OCI-LY3 (cell line): ENCODE data around the gene DIPK1A.

Source experiments
- H2AFZ ChIP-seq: fragments of 200-600, 300-600 bp; shearing (Covaris generic); 2 replicates; pipeline ENCODE4 v1.6.0; 2014; ENCODE audit warnings: antibody characterized with exemption, low read depth, low read length
- H3K27ac ChIP-seq: fragments of 200-600, 300-600 bp; sonication (generic); 2 replicates; pipeline ENCODE4 v1.5.1; 2014; ENCODE audit warnings: mild to moderate bottlenecking, low read length, moderate library complexity, mixed read lengths
- H3K27me3 ChIP-seq: fragments of 200-600, 300-600 bp; sonication (generic); 2 replicates; pipeline ENCODE4 v1.6.1; 2014; ENCODE audit warnings: low read depth, low read length, mixed read lengths
- H3K36me3 ChIP-seq: fragments of 200-600, 300-600 bp; sonication (generic); replicated peaks from 2 replicates; pipeline ENCODE3; 2014; ENCODE audit warnings: low read depth, low read length, mixed read lengths
- H3K4me1 ChIP-seq: fragments of 300-600, 200-600 bp; sonication (generic); 2 replicates; pipeline ENCODE4 v1.6.1; 2014; ENCODE audit warnings: low read length, mixed read lengths
- H3K4me2 ChIP-seq: fragments of 200-600, 300-600 bp; sonication (generic); 2 replicates; pipeline ENCODE4 v1.6.1; 2014; ENCODE audit warnings: low read length, mixed read lengths
- H3K4me3 ChIP-seq: fragments of 300-600, 200-600 bp; sonication (generic); 2 replicates; pipeline ENCODE4 v1.5.1; 2014; ENCODE audit warnings: antibody characterized with exemption, mild to moderate bottlenecking, low read length, moderate library complexity
- H3K79me2 ChIP-seq: fragments of 300-600, 200-600 bp; shearing (Covaris generic); 2 replicates; pipeline ENCODE4 v1.6.1; 2014; ENCODE audit warnings: mild to moderate bottlenecking, low read length, mixed read lengths
- H3K9ac ChIP-seq: fragments of 300-600, 200-600 bp; shearing (Covaris generic); 2 replicates; pipeline ENCODE4 v1.6.0; 2014; ENCODE audit warnings: mild to moderate bottlenecking, low read length, moderate library complexity
- H3K9me3 ChIP-seq: fragments of 200-600, 300-600 bp; shearing (Covaris generic); 2 replicates; pipeline ENCODE4 v1.6.1; 2014; ENCODE audit warnings: low read length, mixed read lengths; ENCODE audit not compliant: insufficient read depth
- H4K20me1 ChIP-seq: fragments of 200-600, 300-600 bp; sonication (generic); 2 replicates; pipeline ENCODE4 v1.6.1; 2016; ENCODE audit warnings: low read length, mixed read lengths; ENCODE audit not compliant: insufficient read depth
- CTCF ChIP-seq: fragments of 200-600, 300-600 bp; sonication (generic); IDR thresholded peaks from 2 replicates; pipeline ENCODE4 v1.5.1; 2014; ENCODE audit warnings: antibody characterized with exemption, low read length, low read depth
- EZH2phosphoT487 ChIP-seq: fragments of 200-600 bp; shearing (Covaris generic); IDR thresholded peaks from 2 replicates; pipeline ENCODE4 v1.6.1; 2018; ENCODE audit warnings: antibody characterized with exemption, mixed run types, low read depth

Gene DIPK1A

GRCh38 chr1:92956254-92957029, 4.8 kb downstream of the DIPK1A start:
- Histone ChIP-seq H3K9me3 (no peaks in the 10 kb centered on the region), H3K27ac (no peak overlapping the region), H3K79me2 (peaks cover 93% of the 10 kb centered on the region), H4K20me1 (peaks cover 57% of the 10 kb centered on the region), H3K4me1 (peaks cover 38% of the 10 kb centered on the region), H3K9ac (no peak overlapping the region), H2AFZ (no peak overlapping the region), H3K4me3 (no peak overlapping the region), H3K4me2 (peak overlapping the region; percentile 24; the same call in 1 of the 2 replicates), H3K27me3 (no peaks in the 10 kb centered on the region), H3K36me3 (peaks cover 3% of the 10 kb centered on the region)
- TF ChIP-seq EZH2phosphoT487 (no peak), CTCF (no peak)

GRCh38 chr1:92953491-92953890, 7.8 kb downstream of the DIPK1A start:
- Histone ChIP-seq H3K4me1 (peaks cover 55% of the 10 kb centered on the region), H3K9me3 (no peaks in the 10 kb centered on the region), H2AFZ (no peak overlapping the region), H3K79me2 (peaks cover 89% of the 10 kb centered on the region), H3K36me3 (peaks cover 3% of the 10 kb centered on the region), H3K4me3 (peak overlapping the region; percentile 20; the same call in 1 of the 2 replicates), H3K27me3 (no peaks in the 10 kb centered on the region), H4K20me1 (peaks cover 75% of the 10 kb centered on the region), H3K4me2 (peak overlapping the region; percentile 37), H3K27ac (no peak overlapping the region), H3K9ac (no peak overlapping the region)
- no peak for TF ChIP-seq EZH2phosphoT487
- no peak for TF ChIP-seq CTCF

GRCh38 chr1:92952714-92953113, 8.5 kb downstream of the DIPK1A start:
- Histone ChIP-seq H3K9me3 (no peaks in the 10 kb centered on the region), H3K79me2 (peaks cover 87% of the 10 kb centered on the region), H3K9ac (no peak overlapping the region), H3K36me3 (peaks cover 3% of the 10 kb centered on the region), H3K4me3 (no peak overlapping the region), H3K27me3 (no peaks in the 10 kb centered on the region), H2AFZ (no peak overlapping the region), H4K20me1 (peaks cover 72% of the 10 kb centered on the region), H3K4me2 (peak overlapping the region; percentile 37), H3K27ac (no peak overlapping the region), H3K4me1 (peaks cover 55% of the 10 kb centered on the region)
- TF ChIP-seq EZH2phosphoT487 (no peak), CTCF (no peak)

GRCh38 chr1:92951141-92951582, 10.1 kb downstream of the DIPK1A start:
- Histone ChIP-seq H3K4me1 (peaks cover 55% of the 10 kb centered on the region), H4K20me1 (peaks cover 64% of the 10 kb centered on the region), H3K79me2 (peaks cover 86% of the 10 kb centered on the region), H3K9ac (peak overlapping the region; percentile 22; the same call in 1 of the 2 replicates), H3K4me2 (peak overlapping the region; percentile 63), H3K27ac (peak overlapping the region; percentile 49), H3K9me3 (no peaks in the 10 kb centered on the region), H3K36me3 (peaks cover 3% of the 10 kb centered on the region), H2AFZ (no peak overlapping the region), H3K27me3 (no peaks in the 10 kb centered on the region), H3K4me3 (peak overlapping the region; percentile 38; the same call in 1 of the 2 replicates)
- TF ChIP-seq EZH2phosphoT487, result no peak
- TF ChIP-seq CTCF, result no peak
